ENCODE results near the gene PSAPL1.

The PSAPL1 gene

DNA sequence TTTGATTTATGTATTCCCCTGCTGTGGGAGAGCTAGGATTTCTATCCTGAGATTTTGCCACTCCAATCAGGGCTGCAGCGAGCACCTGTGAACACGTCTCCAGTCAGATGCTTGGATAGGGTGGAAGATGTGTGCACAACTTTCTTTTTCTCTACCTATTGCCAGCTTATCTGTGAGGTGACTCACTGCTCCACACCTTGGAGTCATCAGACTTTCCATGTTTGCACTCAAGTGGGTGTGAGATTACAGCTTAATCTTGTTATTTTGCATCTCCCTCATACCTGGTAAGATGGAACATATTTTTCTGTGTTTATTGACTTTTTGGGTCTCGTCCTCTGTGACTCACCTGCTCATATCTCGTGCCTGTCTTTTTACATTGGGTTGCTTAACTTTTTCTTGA lies 32.2 kb downstream of the PSAPL1 start:
- TF ChIP-seq JUND (IDR thresholded peaks at IDR 0.05; ENCODE audit: low read depth), result no peak
- in situ Hi-C loops (cut with HindIII; ENCODE audit: low pct_unique_long_range_greater_than_20kb, low sequenced_read_pairs), result no loop called here
- DNase-seq (ENCODE audit: low read depth in 1 of 2, low spot score in 1 of 2), result no peak

DNA sequence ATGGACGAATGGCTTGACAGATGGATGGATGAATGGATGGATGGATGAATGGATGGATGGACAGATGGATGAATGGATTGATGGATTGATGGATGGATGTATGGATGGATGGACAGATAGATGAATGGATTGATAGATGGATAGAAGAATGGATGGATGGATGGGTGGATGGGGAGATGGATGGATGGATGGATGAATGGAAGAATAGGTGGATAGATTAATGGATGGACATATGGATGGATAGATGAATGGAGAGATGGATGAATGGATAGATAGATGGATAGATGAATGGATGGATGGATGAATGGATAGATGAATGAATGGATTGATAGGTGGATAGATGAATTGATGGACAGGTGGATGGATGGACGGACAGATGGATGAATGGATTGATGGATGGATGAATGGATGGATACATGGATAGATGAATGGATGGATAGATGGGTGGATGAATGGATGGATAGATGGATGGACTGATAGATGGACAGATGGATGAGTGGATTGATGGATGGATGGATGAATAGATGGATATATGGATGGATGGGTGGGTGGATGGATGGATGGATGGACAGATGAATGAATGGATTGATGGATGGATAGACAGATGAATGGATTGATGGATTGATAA lies 33.9 kb downstream of the PSAPL1 start:
- no peak for TF ChIP-seq JUND (IDR thresholded peaks at IDR 0.05; ENCODE audit: low read depth)
- in situ Hi-C loops (cut with HindIII; ENCODE audit: low pct_unique_long_range_greater_than_20kb, low sequenced_read_pairs), result no loop called here
- no peak for DNase-seq (ENCODE audit: low read depth in 1 of 2, low spot score in 1 of 2)

DNA sequence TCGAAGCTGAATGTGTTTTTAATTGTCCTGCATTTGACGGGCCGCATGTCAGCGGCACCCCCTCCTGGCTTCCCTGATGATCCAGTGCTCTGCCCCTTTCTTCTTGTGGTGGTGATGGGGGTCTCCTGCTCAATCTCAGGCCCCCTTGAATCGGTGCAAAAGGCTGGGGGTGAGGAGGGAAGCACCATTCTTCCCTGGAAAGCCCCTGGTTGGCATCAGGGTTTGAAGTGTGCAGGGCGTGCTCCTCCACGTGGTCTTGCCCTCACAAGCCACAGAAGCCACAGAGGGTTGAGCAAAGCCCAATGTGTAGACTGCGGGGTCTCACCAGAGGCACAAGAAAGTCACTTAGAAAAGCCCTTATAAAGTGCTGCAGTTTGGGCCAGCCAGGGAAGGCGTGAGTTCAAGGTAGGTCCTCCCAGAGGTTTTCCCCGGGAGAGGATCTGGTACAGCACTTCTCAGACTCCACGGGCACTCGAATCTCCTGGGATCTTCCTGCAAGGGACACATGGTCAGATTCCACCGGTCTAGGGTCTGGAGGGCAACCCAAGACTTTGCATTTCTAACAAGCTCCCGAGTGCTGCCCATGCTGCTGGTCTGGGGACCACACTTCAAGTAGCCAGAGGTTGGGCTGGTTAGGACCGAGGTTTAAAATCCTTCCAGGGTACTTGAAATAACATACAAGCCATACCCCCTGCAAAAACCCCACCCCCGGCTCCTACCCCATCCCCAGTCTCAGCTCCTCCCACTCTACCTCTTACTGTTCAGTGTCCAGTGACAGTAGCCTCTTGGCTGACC lies 35.1 kb downstream of the PSAPL1 start:
- DNase-seq (ENCODE audit: low read depth in 1 of 2, low spot score in 1 of 2), result no peak
- in situ Hi-C loops (cut with HindIII; ENCODE audit: low pct_unique_long_range_greater_than_20kb, low sequenced_read_pairs), result no loop called here
- no peak for TF ChIP-seq JUND (IDR thresholded peaks at IDR 0.05; ENCODE audit: low read depth)

DNA sequence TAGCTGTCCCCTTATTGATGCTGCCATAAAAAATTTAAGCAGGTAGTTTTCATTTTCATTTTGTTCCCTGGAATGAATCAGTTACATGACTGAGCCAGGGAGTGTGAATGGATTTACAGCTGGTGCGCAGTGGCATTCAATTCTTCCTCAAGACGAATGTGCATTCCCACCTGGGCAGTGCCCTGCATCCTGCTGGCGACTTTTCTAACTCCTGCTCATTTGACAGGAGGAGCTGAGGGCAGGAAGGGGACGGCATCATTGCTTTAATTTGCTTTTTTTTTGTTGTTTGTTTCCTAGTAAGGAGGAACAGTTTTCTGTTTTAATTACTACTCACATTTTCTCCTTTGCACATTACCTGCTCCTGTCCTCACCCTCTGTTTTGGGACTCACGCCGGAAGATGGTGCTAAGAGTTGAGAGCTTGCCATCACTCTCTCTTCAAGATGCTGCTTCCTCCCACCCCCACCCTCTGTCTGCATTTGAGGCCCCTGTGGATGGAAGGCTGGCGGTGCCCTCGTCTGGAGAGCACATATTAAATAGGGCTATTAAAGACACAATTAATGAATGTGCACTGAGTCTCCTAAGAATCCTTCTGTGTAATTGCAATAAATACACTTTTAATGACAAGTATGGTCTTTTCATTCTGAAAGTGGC lies 35.8 kb downstream of the PSAPL1 start:
- TF ChIP-seq JUND (IDR thresholded peaks at IDR 0.05; ENCODE audit: low read depth), result no peak
- in situ Hi-C loops (cut with HindIII; ENCODE audit: low pct_unique_long_range_greater_than_20kb, low sequenced_read_pairs), result no loop called here

DNA sequence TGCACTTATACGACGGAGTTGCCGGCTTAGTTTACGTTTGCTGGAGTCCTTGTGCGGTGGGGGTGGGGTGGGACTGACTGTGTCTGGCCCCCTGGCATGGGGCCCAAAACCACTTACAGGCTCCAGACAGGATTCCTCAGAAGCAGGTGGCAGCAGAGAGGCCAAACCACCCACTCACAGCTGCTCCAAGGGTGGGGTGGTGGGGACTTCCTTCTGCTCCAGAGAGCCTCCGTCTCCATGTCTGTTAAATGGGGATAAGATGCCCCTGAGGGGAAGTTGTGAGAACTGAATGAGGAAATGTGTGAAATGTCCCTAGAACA lies 36.7 kb downstream of the PSAPL1 start:
- peak in 1 of 2 experiments; percentile 25 for DNase-seq (ENCODE audit: low read depth in 1 of 2, low spot score in 1 of 2)

More for the DNA sequence above, 35.8 kb downstream of the PSAPL1 start:
- no peak for DNase-seq (ENCODE audit: low read depth in 1 of 2, low spot score in 1 of 2)

DNA sequence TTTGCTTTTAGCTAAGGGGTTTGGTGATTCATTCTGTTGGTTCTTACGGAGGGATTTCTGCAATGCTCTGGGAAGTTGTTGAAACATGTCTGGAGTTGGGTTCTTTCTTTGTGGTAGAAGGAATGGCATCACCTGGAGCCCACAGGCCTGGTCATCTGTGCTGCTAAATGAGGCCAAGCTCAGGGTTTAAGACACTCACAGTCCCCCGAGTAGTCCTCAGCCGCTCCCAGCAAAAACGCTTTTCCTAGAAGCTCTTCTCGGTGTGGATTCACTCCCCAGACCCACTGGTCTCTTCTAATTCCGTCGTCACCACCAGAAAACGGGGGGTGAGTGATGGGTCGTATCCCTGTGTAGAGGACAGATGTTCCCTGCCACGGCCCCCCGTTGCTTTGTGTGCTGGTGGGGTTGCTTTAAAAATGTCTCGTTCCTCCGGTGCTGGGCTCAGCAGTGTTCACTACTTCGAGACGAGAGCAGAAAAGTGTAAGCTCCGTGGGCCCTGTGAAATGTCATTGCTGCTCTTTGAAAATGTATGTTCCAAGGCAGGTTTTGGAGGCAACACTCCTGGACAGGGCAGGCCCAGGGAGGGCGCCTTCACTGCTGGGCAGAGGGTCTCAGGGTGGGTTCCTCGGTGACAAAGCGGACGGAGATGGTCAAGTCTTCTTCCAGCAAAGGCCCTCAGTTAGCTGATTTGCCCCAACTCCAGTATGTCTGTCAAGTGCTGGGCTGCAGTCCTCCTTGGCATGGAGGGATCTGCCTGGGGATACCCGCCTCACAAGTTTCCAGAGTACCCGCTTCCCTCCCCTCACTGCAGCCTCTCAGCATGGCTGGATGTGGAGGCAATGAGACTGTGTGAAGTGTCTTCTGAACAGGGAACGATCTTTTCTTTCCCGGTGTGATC lies 37.3 kb downstream of the PSAPL1 start:
- no peak for DNase-seq (ENCODE audit: low read depth in 1 of 2, low spot score in 1 of 2)
- in situ Hi-C loops (cut with HindIII; ENCODE audit: low pct_unique_long_range_greater_than_20kb, low sequenced_read_pairs), result no loop called here
- no peak for TF ChIP-seq JUND (IDR thresholded peaks at IDR 0.05; ENCODE audit: low read depth)

More for the DNA sequence above, 36.7 kb downstream of the PSAPL1 start:
- no peak for TF ChIP-seq JUND (IDR thresholded peaks at IDR 0.05; ENCODE audit: low read depth)
- in situ Hi-C loops (cut with HindIII; ENCODE audit: low pct_unique_long_range_greater_than_20kb, low sequenced_read_pairs), result no loop called here

DNA sequence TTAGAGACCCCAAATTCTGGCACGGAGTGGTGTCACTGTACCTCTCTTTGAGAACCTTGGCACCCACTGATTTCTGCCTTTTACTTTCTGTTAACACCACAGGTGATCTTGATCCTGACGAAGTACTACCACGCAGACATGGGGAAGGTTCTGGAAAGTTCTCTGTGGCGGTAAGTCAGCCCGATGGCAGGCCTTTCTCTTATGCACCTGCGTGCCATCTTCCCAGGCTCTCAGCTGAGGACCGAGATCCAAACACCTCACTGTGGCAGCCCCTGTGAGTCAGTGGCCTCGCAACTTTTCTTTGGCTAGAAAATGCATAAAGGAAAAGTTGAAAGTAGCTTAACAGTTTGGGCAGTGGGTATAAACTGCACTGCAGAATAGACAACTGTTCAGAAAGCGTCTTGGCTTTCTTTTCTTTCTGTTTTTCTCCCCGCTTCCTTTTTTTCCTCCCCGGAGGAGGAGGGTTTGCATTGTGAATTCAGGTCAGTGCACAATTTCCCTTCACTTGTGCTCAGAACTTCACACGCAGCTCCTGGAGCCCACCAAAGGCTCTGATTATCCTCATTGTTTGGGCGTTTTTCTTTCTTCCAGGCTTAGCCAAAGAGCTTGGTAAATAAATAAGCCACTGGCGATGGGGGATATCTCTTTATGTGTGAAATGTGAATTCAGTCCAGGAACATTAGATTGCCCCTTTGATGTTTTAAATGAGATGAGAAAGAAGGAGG lies 38.4 kb downstream of the PSAPL1 start:
- TF ChIP-seq JUND (IDR thresholded peaks at IDR 0.05; ENCODE audit: low read depth), result no peak
- in situ Hi-C loops (cut with HindIII; ENCODE audit: low pct_unique_long_range_greater_than_20kb, low sequenced_read_pairs), result no loop called here
- DNase-seq (ENCODE audit: low read depth in 1 of 2, low spot score in 1 of 2), result no peak

DNA sequence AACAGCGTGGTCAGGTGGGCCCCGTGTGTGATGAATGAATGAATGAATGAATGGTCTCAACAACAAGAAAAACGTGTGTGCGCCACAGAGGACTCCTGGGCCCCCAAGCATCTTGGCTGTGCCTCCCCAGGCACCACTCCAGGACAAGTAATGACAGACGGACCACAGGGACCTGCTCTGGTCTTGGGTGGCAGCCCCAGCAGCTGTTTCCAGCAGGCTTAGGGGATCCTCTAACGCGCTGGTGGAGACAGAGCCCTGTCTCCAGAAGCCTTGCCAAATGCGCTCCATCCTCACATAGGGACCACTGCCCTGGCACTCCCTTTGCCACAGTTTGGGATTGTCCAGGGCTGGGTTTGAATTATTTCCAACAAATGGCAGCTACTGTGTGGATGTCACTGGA lies 39.1 kb downstream of the PSAPL1 start:
- in situ Hi-C loops (cut with HindIII; ENCODE audit: low pct_unique_long_range_greater_than_20kb, low sequenced_read_pairs), result no loop called here
- DNase-seq (ENCODE audit: low read depth in 1 of 2, low spot score in 1 of 2), result no peak
- no peak for TF ChIP-seq JUND (IDR thresholded peaks at IDR 0.05; ENCODE audit: low read depth)

DNA sequence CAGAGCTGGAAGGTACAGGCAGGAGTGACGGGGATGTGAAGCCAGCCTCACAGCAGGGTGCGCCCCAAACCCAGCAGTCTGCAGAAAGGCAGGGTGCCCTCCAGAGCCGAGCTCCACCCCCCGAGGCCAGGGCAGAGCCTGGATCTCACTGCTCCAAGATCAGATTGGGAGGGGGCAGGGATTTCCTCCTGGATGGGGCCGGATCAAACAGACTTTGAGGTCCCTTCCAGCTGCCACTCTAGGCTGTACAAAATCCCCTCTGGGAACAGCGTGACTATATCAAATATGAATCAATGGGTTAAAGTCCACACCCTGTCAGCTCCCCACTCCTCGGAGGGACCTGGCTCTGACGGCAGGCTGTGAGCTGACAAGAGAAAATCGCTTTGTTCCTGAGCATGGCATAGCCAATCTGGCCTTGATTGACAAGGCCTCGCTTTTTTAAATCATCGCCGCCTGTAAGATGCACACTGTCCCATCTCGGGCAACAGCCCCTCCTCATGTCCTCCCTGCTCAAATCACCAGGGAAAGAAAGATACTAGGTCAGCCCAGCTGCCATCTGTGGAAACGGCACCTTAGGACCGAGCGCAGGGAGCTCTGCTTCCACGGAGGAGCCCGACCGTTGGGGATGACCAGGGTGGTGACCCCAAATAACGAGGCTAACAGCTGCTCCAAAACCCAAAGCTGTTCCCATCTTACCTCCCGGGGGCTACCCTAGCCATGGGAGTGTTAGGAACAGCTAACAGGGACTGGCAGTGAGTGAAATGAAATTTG lies 39.9 kb downstream of the PSAPL1 start:
- TF ChIP-seq JUND (IDR thresholded peaks at IDR 0.05; ENCODE audit: low read depth), result no peak
- in situ Hi-C loops (cut with HindIII; ENCODE audit: low pct_unique_long_range_greater_than_20kb, low sequenced_read_pairs), result no loop called here

DNA sequence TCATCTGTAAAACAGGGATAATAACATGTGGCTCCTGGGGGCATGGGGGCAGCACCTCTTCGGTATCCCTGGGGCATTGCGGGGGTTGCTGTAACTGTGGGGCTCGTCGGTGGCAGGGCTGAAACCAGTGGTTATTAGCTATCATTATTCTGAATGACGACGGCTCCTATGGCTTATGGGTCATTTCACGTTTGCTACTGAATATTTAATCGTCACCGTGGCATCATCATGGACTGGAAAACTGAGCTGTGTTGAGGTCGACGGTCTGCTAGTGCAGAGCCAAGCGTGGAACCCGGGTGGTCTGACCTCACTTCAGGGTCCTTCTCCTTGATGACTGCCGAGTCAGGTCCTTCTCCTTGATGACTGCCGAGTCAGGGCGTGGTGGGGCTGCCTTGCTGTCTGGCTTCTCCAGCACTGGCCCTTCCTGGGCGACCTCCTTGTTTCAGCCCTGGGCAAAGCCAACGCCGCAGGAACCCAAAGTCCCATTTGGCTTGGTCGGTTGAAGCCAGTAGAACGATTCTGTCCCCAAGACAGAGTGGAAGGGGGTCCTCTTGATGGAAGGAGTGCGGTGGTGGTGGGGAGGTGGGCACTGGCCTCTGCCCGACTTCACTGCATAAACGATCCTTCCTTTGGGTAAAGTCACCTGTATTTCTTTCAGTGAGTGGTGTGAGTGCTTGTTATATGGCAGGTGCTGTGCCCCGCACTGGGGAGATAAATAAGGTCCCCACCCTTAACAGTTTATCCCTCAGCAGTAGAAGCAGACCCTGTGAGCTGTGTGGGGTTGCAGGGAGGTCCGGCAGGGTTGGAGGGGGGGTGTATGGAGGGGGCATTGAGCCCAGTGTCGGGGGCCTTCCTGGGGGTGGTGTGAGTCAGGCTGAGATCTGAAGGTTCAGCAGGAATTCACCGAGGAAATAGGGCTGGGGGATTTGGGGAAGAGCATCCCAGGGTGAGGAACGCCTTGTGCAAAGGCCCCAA lies 40.8 kb downstream of the PSAPL1 start:
- in situ Hi-C loops (cut with HindIII; ENCODE audit: low pct_unique_long_range_greater_than_20kb, low sequenced_read_pairs), result no loop called here
- no peak for DNase-seq (ENCODE audit: low read depth in 1 of 2, low spot score in 1 of 2)
- TF ChIP-seq JUND (IDR thresholded peaks at IDR 0.05; ENCODE audit: low read depth), result no peak

More for the DNA sequence above, 39.9 kb downstream of the PSAPL1 start:
- DNase-seq (ENCODE audit: low read depth in 1 of 2, low spot score in 1 of 2), result no peak

Measured in T47D (cell line).